ENCODE measurements around the gene APP.
"Not testable (repeated sequence)": the region's sequence is repeated elsewhere in the genome, so short reads cannot be mapped to it uniquely, and the experiment has no call there.

APP gene

DNA sequence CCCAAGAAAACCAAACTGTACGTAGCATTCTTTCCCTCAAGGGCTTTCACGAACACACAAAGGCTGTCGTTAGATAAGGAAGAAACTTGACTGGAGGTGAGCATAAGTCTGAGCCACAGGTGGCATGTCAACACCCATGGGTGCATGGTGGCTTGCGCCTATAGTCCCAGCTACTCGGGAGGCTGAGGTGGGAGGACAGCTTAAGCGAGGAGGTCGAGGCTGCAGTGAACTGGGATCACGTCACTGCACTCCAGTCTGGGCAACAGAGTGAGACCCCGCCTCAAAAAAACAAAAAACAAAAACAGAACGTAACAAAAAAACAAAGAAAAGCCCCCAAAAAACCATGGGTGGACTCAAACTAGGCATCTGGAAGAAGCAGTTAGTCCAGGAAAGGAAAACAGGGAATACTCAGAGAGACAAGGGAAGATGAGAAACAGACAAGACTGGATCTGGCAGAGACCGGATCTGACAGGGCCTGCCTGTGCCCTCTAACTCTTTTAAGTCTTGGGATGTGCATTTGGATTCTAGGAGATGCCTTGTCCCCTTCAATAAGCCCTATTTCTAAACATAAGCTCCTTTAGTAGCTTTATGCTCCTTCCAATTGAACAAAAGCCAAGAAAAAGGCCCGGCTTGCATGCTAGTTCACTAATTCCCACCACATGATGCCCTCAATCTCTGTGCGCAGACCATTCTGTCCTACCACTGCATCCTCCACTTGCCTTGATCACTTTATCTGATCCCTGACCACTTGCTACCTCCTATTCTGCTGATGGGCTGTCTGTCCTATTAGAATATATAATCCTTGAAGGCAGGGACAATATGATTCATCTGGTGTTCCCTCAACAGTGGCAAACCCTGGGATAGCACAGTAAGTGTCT, 73.8 kb downstream of the APP start:
- no peak for DNase-seq

DNA sequence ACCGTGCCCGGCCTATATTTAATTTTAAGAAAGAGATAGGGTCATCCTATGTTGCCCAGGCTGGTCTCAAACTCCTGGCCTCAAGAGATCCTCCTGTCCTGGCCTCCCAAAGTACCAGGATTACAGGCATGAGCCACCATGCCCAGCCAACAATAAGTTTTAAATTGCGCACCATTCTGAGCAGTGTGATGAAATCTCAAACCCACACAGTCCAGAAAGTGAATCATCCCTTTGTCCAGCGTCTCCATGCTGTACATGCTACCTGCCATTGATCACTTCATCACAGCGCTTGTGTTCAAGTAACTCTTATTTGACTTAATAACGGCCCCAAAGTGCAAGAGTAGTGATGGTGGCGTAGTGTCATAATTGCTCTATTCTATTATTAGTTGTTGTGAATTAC, 75.4 kb downstream of the APP start:
- DNase-seq = no peak

GRCh38 chr21:26093122-26093521, 77.4 kb downstream of the APP start:
- no peak for DNase-seq

DNA sequence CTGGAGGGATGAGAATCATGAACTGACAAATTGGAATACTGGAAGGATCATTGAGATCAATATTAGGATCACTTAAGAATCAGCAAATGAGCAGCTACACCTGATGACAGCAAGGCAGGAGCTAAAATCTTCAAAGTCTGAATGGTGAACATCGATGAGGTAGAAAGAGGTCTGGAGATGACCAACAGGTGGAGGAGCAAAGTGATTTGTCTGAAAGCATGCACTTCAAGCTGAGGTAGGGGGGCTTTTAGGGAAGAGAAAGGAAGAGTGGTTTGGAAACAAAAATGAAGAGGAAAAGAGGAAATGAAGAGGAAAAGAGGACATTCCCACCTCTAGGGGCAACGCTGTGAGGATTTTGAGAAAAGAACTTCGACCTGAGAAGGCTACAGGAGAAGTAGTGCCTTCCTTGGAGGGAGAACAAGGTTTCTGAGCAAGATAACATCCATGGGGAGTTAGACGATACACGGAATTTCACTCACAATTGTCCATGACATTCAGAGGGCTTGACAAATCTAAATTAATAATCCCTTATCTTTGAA, 79.0 kb downstream of the APP start:
- DNase-seq = no peak

GRCh38 chr21:26089730-26090129, 80.8 kb downstream of the APP start:
- DNase-seq = no peak

DNA sequence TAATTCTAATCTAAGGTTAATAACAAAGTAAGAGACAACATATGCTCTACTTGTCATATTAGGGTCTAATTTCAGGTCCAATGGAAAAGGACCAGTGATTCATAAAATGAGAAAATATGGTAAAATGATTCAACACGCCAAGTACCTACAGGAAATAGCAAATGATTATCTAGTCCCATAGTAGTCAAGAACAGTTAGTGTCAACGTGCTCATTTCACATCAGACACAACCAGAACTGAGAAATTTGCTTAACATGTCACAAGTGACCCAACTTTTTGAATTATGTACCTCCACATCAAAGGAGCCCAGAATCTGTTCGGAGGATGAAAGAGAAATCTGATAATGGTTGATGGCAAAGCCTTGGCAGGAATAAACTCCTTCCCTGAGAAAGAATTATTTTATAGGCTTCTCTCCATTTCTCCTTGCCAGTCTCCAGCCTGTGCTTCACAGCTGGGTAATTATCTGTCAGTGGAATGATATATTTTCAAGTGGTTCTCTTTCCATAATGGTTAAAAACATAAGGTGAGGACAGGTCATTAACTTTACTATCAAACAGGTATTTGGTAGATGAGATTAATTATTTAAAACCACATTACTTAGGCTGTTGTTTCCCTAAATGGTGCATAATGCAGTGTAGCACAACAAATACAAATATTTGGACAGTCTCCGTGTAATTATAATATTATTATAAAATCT, 83.2 kb downstream of the APP start:
- no peak for DNase-seq

DNA sequence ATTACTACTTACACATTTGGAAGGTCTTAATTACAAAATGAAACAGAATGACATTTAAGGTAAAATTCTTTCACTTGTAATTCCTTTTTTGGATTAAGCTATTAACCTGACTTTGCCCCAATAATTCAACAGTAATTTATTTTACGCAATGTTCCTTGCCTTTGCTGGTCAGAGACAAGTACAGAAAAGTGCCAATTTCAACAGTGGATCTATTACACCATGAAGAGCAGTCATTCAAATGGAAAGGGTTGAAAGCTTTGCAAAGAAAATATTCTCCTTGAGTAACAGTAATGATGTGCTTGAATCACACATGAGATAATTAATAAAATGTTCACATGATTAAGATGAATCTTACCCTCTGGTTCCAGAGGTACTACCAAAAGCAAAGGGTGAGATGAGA, 84.7 kb downstream of the APP start:
- DNase-seq = no peak

- no peak for DNase-seq
These were observed 85.4 kb downstream of the APP start for GRCh38 chr21:26085127-26085526.

DNA sequence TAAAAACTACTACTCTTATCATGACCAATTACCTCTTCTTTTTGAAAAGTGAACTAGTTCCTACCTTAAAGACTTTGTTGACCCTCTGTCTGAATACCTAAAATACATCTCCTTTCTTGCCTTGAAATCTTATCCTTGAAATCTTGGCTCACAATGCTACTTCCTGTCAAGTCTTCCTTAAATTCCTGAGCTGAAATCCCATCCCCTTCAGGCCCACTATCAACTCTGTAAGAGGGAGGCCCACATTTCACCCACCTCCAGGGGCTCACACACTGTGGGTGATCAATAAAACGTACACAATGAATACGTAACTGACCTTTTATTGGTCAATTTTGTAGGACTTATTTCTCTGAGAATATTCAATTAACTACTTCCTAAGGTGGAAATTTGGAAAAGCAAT, 88.0 kb downstream of the APP start:
- DNase-seq = no peak

DNA sequence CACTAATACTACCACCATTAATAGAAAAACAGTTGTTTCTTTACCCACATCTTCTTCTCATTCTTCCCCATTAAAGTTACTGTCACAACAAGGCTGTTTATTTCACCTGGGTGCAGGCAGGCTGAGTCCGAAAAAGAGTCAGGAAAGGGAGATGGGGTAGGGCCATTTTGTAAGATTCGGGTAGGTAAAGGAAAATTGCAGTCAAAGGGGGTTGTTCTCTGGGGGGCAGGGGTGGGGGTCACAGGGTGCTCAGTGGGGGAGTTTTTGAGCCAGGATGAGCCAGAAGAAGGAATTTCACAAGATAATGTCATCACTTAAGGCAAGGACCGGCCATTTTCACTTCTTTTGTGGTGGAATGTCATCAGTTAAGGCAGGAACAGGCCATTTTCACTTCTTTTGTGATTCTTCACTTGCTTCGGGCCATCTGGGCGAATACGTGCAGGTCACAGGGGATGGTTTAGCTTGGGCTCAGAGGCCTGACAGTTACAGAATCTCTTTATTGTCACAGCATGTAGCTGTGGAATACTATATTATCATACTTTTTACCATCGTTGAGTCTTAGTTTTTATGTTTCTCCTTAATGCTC, 89.3 kb downstream of the APP start:
- DNase-seq = not testable (repeated sequence)

- DNase-seq = no peak
These were observed 90.4 kb downstream of the APP start for GRCh38 chr21:26080211-26080610.

- DNase-seq = no peak
These were observed 91.2 kb downstream of the APP start for GRCh38 chr21:26079366-26079765.

GRCh38 chr21:26077521-26077920, 93.0 kb downstream of the APP start:
- DNase-seq = no peak

DNA sequence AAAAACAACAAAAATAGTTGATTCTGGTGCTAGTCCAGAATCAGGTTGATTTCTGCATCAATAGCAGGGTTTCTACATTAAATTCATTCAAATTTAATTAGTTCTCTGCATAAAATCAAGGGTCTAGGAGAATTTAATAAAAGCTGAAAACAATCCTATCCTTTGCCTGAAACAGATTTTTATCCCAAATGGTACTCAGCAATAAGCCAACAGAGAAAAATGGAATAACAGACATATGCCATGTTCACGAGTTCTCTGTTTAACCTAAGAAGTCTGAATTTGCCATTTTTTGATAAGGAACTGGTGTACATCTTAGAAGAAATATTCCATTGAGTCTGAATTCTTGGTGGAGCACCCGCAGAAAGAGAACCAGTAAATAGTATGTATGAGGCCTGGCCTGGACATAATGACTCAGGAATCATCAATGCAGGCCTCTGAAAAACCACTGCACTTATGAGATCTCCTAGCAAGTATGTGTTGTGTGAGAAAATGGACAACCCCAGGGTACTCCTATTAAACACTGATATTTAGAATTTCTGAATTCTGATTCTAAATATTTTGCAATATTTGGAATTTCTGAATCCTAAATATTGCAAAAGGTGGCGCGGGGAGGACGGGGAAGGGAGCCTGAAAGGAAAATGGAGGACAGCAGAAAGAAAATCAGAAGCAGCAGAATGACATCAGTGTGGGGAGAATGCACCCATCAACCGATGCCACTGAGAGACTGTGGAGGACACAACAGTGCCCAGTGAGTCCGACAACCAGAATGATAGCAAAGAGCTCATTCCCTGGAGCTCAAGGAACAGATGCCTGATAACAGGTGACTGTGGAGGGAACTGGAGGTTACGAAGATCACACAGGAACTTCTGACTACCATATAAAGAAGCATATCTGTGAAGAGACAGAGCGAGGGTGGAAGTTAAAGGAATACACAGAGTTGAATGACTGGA, 97.6 kb downstream of the APP start:
- no peak for DNase-seq

DNA sequence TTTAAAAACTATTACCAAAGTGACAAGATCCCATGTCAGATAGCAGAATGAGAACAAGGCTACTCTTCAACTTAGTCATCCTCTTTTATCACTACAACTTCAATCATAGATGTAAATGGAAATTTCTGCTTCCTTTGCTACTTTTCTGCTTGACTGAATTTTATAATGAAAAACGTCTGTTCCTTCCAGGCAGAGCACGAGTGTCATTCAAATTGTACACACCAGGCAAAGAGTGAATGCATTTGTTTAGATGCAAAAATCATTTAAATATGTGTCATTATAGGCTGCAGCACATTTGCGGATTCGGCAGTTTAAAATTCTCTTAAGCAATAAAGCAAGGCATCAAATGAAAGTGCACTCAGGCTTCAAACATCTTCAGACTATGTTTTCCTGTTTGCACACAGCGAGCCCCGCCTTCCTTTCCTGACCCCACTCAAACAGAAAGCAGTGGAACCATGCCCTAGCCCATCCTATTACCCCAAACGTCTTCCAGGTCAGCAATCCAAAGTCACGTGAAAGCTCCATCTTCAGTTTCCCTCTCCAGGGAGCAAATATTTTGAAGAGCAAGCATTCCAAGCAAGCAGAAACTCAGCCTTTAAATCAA, 99.6 kb downstream of the APP start:
- peak; percentile 2 to 34 for DNase-seq

GRCh38 chr21:26070121-26070520, 100.4 kb downstream of the APP start:
- no peak for DNase-seq

DNA sequence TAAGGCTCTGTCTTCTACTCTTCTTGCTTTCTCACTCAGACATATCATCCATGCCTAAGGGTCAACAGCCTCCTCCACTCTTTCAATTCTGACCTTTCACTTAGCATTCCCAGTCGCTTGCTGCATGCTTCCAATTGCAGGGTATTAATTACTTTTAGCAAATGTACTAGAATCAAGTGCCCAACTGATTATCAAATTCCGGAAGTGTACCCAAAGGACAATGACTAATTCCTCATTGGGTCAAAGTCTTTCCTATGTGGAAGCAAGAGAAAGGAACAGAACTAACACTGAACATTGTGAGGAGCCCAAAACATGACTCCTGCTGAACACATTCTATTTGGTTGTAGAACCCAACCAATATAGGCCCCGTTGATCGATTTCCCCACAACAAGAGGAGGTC, 101.8 kb downstream of the APP start:
- DNase-seq = no peak

DNA sequence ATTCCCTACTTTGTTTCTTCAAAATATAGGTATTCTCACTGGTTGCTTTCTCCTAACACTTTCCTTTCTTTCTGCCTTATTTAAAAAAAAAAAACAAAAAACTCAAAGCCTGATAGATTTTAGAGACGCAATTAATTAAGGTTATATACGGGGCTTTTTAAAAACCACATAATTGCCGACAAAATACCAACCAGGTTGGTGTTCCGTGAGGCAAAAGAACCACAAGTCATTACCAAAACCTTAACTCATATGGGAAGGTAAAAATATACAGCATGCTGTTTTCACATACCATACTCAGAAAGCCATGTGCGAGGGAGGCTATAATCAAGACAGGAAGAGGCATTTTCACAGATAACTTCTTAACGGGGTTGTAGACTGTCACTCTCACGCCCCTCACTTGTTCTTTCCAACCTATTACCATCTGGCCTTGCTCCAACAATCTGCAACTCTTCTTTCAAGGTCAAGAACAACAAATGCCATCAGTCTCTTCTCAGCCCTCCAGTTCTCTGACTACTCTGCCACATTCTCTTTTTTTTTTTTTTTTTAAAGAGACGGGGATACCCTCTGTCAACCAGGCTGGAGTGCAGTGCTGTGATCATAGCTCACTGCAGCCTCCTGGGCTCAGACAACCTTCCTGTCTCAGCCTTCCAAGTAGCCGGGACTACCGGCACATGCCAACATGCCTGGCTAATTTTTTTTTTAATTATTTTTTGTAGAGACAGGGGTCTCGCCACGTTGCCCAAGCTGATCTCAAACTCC, 102.6 kb downstream of the APP start:
- no peak for DNase-seq

DNA sequence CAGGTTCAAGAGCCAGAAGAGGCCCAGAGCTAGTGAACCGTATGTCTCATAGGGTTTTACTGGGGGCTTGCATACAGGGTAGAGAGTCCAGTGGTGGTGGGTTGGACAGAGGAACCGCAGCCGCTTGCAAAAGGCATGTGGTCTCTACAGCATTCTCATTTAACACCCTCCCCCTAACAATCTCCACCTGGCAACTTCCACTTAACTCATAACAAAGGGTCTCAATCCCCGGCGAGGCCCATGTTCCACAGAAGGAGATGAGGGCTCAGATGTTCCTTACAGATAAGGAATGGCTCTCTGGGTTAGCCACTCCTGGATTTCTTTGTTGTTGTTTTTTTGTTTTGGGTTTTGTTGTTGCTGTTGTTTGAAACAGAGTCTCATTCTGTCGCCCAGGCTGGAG, 106.1 kb downstream of the APP start:
- DNase-seq = no peak

DNA sequence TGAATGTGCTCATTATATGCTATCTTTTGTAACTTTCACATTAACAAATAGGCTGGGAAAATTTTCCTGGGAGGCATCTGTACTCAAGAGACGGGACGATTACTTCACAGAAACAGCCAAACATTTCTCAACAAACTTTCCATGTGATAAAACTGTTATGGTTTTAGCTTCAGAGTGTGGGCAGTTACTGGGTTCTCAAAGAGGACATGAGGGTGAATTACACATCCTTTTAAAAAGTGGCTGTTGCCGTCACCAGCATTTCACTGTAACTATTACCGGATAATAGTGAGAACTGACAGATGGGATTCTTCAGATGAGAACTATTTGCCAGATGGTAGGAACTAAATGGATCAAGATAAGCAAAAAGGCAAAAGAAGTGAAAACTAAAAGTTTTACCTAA, 109.1 kb downstream of the APP start:
- no peak for DNase-seq

Data from CD4-positive, alpha-beta T cell treated with Interferon alpha-2 for 1 hour (primary cell).